GM23338 (cell line): ENCODE data around the gene CDCA7. TPM values are rescaled to one million over a fixed set of nuclear protein-coding genes. Genes with fewer than 3 reads are reported as not detected.
"Not testable (repeated sequence)": the region's sequence is repeated elsewhere in the genome, so short reads cannot be mapped to it uniquely, and the experiment has no call there.

Experiments used
- ATAC-seq: fragments of 200-7000 bp; cut with Tn5 transposase; 3 replicates; pipeline ENCODE4 v1.9.1; 2020
- DNase-seq: peaks from one replicate; pipeline ENCODE4 v3.0.0-alpha.2; 2015; ENCODE audit warnings: low spot score
- H2AFZ ChIP-seq: fragments of 200-600 bp; sonication (generic); 2 replicates; pipeline ENCODE4 v1.8.0; 2016; ENCODE audit warnings: antibody characterized with exemption, mild to moderate bottlenecking, moderate library complexity
- H3F3A ChIP-seq: fragments of 200-600 bp; sonication (generic); replicated peaks from 2 replicates; pipeline ENCODE4 v1.8.0; 2017; ENCODE audit warnings: antibody characterized with exemption, mixed run types, low read depth
- H3K27ac ChIP-seq: fragments of 200-600 bp; sonication (generic); 2 replicates; pipeline ENCODE4 v1.6.1; 2016; ENCODE audit warnings: low read depth
- H3K27me3 ChIP-seq: fragments of 200-600 bp; sonication (generic); 2 replicates; pipeline ENCODE4 v1.8.0; 2016; ENCODE audit warnings: mild to moderate bottlenecking, mixed run types, moderate library complexity; ENCODE audit not compliant: insufficient read depth
- H3K36me3 ChIP-seq: fragments of 200-600 bp; sonication (generic); 2 replicates; pipeline ENCODE4 v1.8.0; 2016; ENCODE audit warnings: mild to moderate bottlenecking; ENCODE audit not compliant: insufficient read depth
- H3K4me1 ChIP-seq: fragments of 200-600 bp; sonication (generic); 2 replicates; pipeline ENCODE4 v1.8.0; 2016; ENCODE audit warnings: mild to moderate bottlenecking, moderate library complexity; ENCODE audit not compliant: insufficient read depth
- H3K4me2 ChIP-seq: fragments of 200-600 bp; sonication (generic); 2 replicates; pipeline ENCODE4 v1.7.1; 2017; ENCODE audit warnings: mixed run types
- H3K4me3 ChIP-seq: fragments of 200-600 bp; sonication (generic); 2 replicates; pipeline ENCODE4 v1.6.1; 2016; ENCODE audit warnings: mixed run types
- H3K79me2 ChIP-seq: fragments of 200-600 bp; sonication (generic); replicated peaks from 2 replicates; pipeline ENCODE4 v1.8.0; 2017; ENCODE audit warnings: mild to moderate bottlenecking; ENCODE audit not compliant: insufficient read depth
- H3K9me2 ChIP-seq: fragments of 200-600 bp; sonication (generic); 2 replicates; pipeline ENCODE4 v1.8.0; 2017; ENCODE audit not compliant: insufficient read depth
- H4K20me1 ChIP-seq: fragments of 200-600 bp; sonication (generic); replicated peaks from 2 replicates; pipeline ENCODE4 v1.8.0; 2017; ENCODE audit warnings: mild to moderate bottlenecking; ENCODE audit not compliant: insufficient read depth
- H3K27ac Mint-ChIP-seq: 2 replicates; pipeline ENCODE4 v1.8.0; 2020; ENCODE audit warnings: inconsistent platforms, mild to moderate bottlenecking, moderate library complexity, mixed read lengths
- H3K27me3 Mint-ChIP-seq: 3 replicates; pipeline ENCODE4 v1.8.0; 2022; ENCODE audit warnings: low read depth, mild to moderate bottlenecking, moderate library complexity, mixed read lengths, inconsistent platforms; ENCODE audit not compliant: insufficient read depth, poor library complexity
- H3K36me3 Mint-ChIP-seq: 3 replicates; pipeline ENCODE4 v1.8.0; 2021; ENCODE audit warnings: low read depth, mild to moderate bottlenecking, inconsistent platforms, moderate library complexity, mixed read lengths
- H3K4me1 Mint-ChIP-seq: 3 replicates; pipeline ENCODE4 v1.8.0; 2020; ENCODE audit warnings: mild to moderate bottlenecking, inconsistent platforms, mixed read lengths
- H3K4me3 Mint-ChIP-seq: 3 replicates; pipeline ENCODE4 v1.8.0; 2021; ENCODE audit warnings: moderate library complexity, mild to moderate bottlenecking, inconsistent platforms, mixed read lengths
- H3K9me3 Mint-ChIP-seq: 3 replicates; pipeline ENCODE4 v1.8.0; 2020; ENCODE audit warnings: moderate library complexity, mild to moderate bottlenecking, inconsistent platforms, mixed read lengths
- CREB1 ChIP-seq: fragments of 250-450 bp; sonication (Bioruptor Pico); IDR thresholded peaks from 2 replicates; pipeline ENCODE4 v1.5.0; 2020; ENCODE audit warnings: low read depth, mild to moderate bottlenecking, moderate library complexity
- EZH2 ChIP-seq: fragments of 200-600 bp; sonication (generic); IDR thresholded peaks from one replicate; pipeline ENCODE4 v1.8.0; 2017; ENCODE audit warnings: antibody characterized with exemption, mild to moderate bottlenecking, low read depth; ENCODE audit not compliant: unreplicated experiment
- EZH2phosphoT487 ChIP-seq: fragments of 200-600 bp; sonication (generic); IDR thresholded peaks from one replicate; pipeline ENCODE4 v1.8.1; 2018; ENCODE audit warnings: antibody characterized with exemption; ENCODE audit not compliant: unreplicated experiment
- JUNB ChIP-seq: IDR thresholded peaks from one replicate; pipeline ENCODE4 v1.6.1; 2016; ENCODE audit warnings: antibody characterized with exemption; ENCODE audit not compliant: unreplicated experiment
- NANOG ChIP-seq: IDR thresholded peaks from 2 replicates; pipeline ENCODE4 v1.6.1; 2016; ENCODE audit warnings: antibody characterized with exemption, borderline replicate concordance
- POLR2AphosphoS5 ChIP-seq: IDR thresholded peaks from 2 replicates; pipeline ENCODE4 v1.6.1; 2016; ENCODE audit warnings: antibody characterized with exemption, low read depth
- STAT1 ChIP-seq: IDR thresholded peaks from one replicate; pipeline ENCODE4 v1.6.1; 2016; ENCODE audit warnings: antibody characterized with exemption; ENCODE audit not compliant: unreplicated experiment
- ZNF114 ChIP-seq: fragments of 250-450 bp; sonication (Bioruptor Pico); IDR thresholded peaks from 2 replicates; pipeline ENCODE4 v1.5.0; 2020; ENCODE audit warnings: mild to moderate bottlenecking, moderate library complexity
- ZNF331 ChIP-seq: fragments of 250-450 bp; sonication (Bioruptor Pico); IDR thresholded peaks from 2 replicates; pipeline ENCODE4 v1.5.0; 2020; ENCODE audit warnings: low read depth, mild to moderate bottlenecking, moderate library complexity
- polyA plus RNA-seq: library from polyadenylated mRNA; unstranded; fragments of >200 nt; fragmentation: Nextera tagmentation; extraction: Ambion mirVana; gene quantifications from 2 replicates; pipeline ENCODE4 v1.2.1, GENCODE V29; 2016
- total RNA-seq: library from RNA; depleted of rRNA; stranded (reverse); fragments of >200 nt; shearing (Covaris generic); gene quantifications from 2 replicates; pipeline ENCODE4 v1.2.3, GENCODE V29; 2014
- TF ChIP-seq, protein P1 (sequence below), 2 experiments: fragments of 200-600 bp in 1 of 2; sonication (generic) in 1 of 2; conservative IDR thresholded peaks; 2 replicates each; pipeline versions ENCODE4 v1.5.1 to v1.6.1; 2016 to 2017; ENCODE audit warnings: antibody characterized with exemption in 2 of 2, low read depth in 2 of 2, mild to moderate bottlenecking in 2 of 2, moderate library complexity in 1 of 2
- TF ChIP-seq, protein P2 (sequence below): IDR thresholded peaks from one replicate; pipeline ENCODE4 v1.6.1; 2018; ENCODE audit warnings: antibody characterized with exemption; ENCODE audit not compliant: unreplicated experiment
- TF ChIP-seq, protein P3 (sequence below): IDR thresholded peaks from 2 replicates; pipeline ENCODE4 v1.6.1; 2016; ENCODE audit warnings: antibody characterized with exemption

CDCA7 gene
- total and polyA plus RNA-seq, 2 experiments from 2014 or later: 63.7 to 95.5 TPM

DNA sequence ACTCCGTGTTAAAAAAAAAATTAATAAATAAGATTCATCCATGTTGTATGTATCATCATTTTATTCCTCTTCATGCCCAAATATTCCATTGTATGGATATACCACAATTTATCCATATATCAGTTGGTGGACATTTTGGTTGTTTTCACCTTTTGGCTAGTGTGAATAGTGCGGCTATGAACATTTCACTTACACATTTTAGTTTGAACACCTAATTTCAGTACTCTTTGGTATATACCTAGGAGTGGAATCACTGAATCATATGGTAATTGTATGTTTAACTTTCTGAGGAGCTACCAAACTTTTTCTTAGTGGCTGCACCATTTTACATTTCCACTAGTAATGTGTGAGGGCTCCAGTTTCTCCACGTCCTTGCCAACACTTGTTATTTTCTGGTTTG lies 20.0 kb downstream of the CDCA7 start (continued):
- TF ChIP-seq, protein P1, sequence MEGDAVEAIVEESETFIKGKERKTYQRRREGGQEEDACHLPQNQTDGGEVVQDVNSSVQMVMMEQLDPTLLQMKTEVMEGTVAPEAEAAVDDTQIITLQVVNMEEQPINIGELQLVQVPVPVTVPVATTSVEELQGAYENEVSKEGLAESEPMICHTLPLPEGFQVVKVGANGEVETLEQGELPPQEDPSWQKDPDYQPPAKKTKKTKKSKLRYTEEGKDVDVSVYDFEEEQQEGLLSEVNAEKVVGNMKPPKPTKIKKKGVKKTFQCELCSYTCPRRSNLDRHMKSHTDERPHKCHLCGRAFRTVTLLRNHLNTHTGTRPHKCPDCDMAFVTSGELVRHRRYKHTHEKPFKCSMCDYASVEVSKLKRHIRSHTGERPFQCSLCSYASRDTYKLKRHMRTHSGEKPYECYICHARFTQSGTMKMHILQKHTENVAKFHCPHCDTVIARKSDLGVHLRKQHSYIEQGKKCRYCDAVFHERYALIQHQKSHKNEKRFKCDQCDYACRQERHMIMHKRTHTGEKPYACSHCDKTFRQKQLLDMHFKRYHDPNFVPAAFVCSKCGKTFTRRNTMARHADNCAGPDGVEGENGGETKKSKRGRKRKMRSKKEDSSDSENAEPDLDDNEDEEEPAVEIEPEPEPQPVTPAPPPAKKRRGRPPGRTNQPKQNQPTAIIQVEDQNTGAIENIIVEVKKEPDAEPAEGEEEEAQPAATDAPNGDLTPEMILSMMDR (conservative IDR thresholded peaks at IDR 0.05; ENCODE audit: low read depth in 2 of 2): no peak
- TF ChIP-seq EZH2phosphoT487: no peak
- no peak for TF ChIP-seq CREB1 (CRISPR knock-in tag)
- TF ChIP-seq JUNB: no peak
- TF ChIP-seq NANOG: no peak
- no peak for TF ChIP-seq POLR2AphosphoS5

DNA sequence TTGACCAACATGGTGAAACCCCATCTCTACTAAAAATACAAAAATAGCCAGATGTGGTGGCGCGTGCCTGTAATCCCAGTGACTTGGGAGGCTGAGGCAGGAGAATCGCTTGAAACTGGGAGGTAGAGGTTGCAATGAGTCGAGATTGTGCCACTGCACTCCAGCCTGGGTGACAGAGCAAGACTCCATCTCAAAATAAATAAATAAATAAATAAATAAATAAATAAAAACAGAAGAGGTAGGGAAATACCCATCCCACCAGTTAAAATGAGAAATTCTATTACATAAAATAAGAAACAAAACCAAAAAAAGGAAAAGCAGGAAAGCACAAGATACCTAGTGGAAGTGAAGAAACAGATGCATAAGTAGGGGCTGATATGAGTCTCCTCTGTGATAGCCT lies 30.9 kb downstream of the CDCA7 start:
- not testable (repeated sequence) for H4K20me1 ChIP-seq, H3F3A ChIP-seq, H3K36me3 ChIP-seq, H3K4me3 ChIP-seq, H3K9me3 Mint-ChIP-seq, H3K9me2 ChIP-seq, H3K27ac ChIP-seq, H3K27ac Mint-ChIP-seq, H2AFZ ChIP-seq, H3K4me3 Mint-ChIP-seq, H3K27me3 Mint-ChIP-seq, H3K27me3 ChIP-seq, H3K79me2 ChIP-seq, DNase-seq, ATAC-seq, H3K36me3 Mint-ChIP-seq, H3K4me2 ChIP-seq
- H3K4me1 ChIP-seq: 0 out of 2 replicates have a peak, but pooled peaks cover 10% of the 10 kb centered on the region
- peaks cover 15% of the 10 kb centered on the region for H3K4me1 Mint-ChIP-seq

DNA sequence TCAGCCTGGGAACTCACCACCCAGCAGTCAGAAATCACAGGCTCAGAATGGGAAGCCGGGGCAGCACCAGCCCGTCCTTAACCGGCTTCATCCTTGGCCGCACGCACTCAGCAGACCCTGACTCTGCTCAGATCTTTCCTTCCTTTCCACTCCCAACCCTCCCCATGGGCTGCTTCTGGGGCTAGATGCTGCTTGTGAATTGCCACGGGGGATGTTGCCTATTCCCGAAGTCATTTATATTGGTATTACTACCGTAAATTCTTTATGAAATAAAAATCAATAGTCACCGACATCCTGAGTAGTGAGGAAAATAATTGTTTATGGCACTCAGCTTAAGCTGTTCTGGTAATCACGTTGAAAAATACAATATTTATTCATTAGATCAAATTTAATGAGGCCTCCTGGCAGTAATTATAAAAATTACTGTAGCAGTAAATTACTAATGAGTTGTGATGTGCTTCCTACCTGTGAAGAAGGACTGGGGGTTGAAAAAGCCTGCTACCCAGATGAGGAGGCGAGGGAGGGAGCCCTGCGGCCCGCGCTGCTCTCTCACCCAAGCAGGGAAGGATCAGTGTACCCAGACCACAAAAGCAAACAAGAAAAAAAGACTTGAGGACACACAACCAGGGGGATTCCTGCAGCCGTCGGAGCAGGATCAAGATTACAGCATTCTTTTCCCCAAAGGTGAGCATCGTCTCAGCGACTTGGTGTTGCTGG lies 31.5 kb downstream of the CDCA7 start:
- Histone ChIP-seq H3K79me2 (no peaks in the 10 kb centered on the region), H3K36me3 (no peaks in the 10 kb centered on the region; the same call in 1 of the 2 replicates), H3K9me2 (no peaks in the 10 kb centered on the region), H3K27me3 (no peaks in the 10 kb centered on the region), H3F3A (no peaks in the 10 kb centered on the region), H2AFZ (peak overlapping the region; percentile 67; the same call in 1 of the 2 replicates), H3K4me2 (no peak overlapping the region), H4K20me1 (no peaks in the 10 kb centered on the region), H3K4me1 (0 out of 2 replicates have a peak, but pooled peaks cover 10% of the 10 kb centered on the region), H3K4me3 (no peak overlapping the region), H3K27ac (0 out of 2 replicates have a peak overlapping the region, but pooled peaks have one; percentile 16)
- no peaks in the 10 kb centered on the region for H3K9me3 Mint-ChIP-seq
- H3K27ac Mint-ChIP-seq: no peak overlapping the region
- peaks cover 15% of the 10 kb centered on the region for H3K4me1 Mint-ChIP-seq
- H3K4me3 Mint-ChIP-seq: no peak overlapping the region
- DNase-seq: peak; percentile 33
- H3K36me3 Mint-ChIP-seq: peaks cover 8% of the 10 kb centered on the region; the same call in 2 of the 3 replicates
- H3K27me3 Mint-ChIP-seq: peaks cover 4% of the 10 kb centered on the region
- peak; percentile 77 for ATAC-seq
- TF ChIP-seq, protein P1 (conservative IDR thresholded peaks at IDR 0.05; ENCODE audit: low read depth in 2 of 2): no peak
- TF ChIP-seq CREB1 (CRISPR knock-in tag) (no peak), JUNB (no peak), EZH2 (no peak), NANOG (no peak), STAT1 (no peak), ZNF331 (CRISPR knock-in tag) (no peak), EZH2phosphoT487 (no peak), ZNF114 (no peak), POLR2AphosphoS5 (no peak)
- TF ChIP-seq, protein P2, sequence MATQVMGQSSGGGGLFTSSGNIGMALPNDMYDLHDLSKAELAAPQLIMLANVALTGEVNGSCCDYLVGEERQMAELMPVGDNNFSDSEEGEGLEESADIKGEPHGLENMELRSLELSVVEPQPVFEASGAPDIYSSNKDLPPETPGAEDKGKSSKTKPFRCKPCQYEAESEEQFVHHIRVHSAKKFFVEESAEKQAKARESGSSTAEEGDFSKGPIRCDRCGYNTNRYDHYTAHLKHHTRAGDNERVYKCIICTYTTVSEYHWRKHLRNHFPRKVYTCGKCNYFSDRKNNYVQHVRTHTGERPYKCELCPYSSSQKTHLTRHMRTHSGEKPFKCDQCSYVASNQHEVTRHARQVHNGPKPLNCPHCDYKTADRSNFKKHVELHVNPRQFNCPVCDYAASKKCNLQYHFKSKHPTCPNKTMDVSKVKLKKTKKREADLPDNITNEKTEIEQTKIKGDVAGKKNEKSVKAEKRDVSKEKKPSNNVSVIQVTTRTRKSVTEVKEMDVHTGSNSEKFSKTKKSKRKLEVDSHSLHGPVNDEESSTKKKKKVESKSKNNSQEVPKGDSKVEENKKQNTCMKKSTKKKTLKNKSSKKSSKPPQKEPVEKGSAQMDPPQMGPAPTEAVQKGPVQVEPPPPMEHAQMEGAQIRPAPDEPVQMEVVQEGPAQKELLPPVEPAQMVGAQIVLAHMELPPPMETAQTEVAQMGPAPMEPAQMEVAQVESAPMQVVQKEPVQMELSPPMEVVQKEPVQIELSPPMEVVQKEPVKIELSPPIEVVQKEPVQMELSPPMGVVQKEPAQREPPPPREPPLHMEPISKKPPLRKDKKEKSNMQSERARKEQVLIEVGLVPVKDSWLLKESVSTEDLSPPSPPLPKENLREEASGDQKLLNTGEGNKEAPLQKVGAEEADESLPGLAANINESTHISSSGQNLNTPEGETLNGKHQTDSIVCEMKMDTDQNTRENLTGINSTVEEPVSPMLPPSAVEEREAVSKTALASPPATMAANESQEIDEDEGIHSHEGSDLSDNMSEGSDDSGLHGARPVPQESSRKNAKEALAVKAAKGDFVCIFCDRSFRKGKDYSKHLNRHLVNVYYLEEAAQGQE: no peak
- TF ChIP-seq, protein P3, sequence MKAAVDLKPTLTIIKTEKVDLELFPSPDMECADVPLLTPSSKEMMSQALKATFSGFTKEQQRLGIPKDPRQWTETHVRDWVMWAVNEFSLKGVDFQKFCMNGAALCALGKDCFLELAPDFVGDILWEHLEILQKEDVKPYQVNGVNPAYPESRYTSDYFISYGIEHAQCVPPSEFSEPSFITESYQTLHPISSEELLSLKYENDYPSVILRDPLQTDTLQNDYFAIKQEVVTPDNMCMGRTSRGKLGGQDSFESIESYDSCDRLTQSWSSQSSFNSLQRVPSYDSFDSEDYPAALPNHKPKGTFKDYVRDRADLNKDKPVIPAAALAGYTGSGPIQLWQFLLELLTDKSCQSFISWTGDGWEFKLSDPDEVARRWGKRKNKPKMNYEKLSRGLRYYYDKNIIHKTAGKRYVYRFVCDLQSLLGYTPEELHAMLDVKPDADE: no peak
